Measurements from ENCODE around the gene PTPN22. TPM values are rescaled to one million over a fixed set of nuclear protein-coding genes. Genes with fewer than 3 reads are reported as not detected.
A peak's percentile ranks its signal among the peaks of the same experiment; 100 is the strongest.

Gene PTPN22
- total and polyA plus RNA-seq, 4 donors: 0.22 to 3.1 (median 0.31) TPM

DNA sequence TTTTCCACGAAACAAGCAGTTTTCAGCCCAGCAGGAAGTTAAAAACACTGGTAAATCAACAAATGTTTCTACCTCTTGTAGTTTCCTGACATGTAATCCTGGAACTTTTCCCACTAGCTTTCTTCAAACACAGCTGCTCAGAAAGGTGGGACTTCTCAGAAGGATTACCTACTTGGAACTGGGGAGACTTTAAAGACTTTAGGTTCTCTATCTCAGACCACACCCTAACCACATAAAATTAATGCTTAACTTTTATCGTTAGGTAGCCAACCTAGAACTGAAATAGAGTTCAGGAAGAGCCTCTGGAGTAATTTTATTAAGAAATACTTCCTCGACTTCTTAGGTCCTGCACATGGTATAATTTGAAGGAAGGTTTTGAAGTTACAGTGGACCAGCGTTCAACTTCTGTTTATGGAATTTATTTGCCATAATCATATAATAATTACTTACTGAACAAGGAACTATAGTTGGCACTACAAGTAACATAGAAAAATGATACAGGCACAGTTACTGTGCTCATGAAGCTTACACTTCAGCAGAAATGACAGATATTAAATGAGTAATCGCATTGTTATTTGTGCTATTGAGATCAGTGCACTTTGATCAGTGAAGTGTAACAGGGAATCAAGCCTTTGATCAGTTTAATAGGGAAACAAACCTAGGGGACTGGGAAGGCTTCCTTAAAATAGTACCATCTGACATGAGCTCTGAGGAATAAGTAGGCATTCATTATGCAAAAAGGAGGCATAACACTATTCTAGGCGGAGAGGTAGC, 16.1 kb upstream of the PTPN22 start, which contains the start of gene BCL2L15:
Gene BCL2L15 (minus strand): TSS at position 180 of the 774 bp plus-strand sequence. CDS start 206 bp downstream, outside the sequence.
- no peak for DNase-seq (ENCODE audit: low read depth in 4 of 6, low spot score in 6 of 6)
- Histone ChIP-seq H3K9me3 (ENCODE audit: control insufficient read depth, insufficient read depth, low read length) (no peaks in the 10 kb centered on the region), H3K27ac (ENCODE audit: low read depth, low read length) (no peak within 1 kb of the TSS), H3K4me1 (ENCODE audit: control insufficient read depth, insufficient read depth, low read length) (no peaks in the 10 kb centered on the region), H3K4me3 (ENCODE audit: low read depth, low read length) (no peak within 1 kb of the TSS), H3K27me3 (ENCODE audit: control insufficient read depth, insufficient read depth, low read length) (no peaks in the 10 kb centered on the region), H3K36me3 (ENCODE audit: control insufficient read depth, insufficient read depth, low read length) (no peaks in the 10 kb centered on the region)
- WGBS (ENCODE audit: insufficient coverage): 100% methylated on average over 1 of the region's 6 CpGs

DNA sequence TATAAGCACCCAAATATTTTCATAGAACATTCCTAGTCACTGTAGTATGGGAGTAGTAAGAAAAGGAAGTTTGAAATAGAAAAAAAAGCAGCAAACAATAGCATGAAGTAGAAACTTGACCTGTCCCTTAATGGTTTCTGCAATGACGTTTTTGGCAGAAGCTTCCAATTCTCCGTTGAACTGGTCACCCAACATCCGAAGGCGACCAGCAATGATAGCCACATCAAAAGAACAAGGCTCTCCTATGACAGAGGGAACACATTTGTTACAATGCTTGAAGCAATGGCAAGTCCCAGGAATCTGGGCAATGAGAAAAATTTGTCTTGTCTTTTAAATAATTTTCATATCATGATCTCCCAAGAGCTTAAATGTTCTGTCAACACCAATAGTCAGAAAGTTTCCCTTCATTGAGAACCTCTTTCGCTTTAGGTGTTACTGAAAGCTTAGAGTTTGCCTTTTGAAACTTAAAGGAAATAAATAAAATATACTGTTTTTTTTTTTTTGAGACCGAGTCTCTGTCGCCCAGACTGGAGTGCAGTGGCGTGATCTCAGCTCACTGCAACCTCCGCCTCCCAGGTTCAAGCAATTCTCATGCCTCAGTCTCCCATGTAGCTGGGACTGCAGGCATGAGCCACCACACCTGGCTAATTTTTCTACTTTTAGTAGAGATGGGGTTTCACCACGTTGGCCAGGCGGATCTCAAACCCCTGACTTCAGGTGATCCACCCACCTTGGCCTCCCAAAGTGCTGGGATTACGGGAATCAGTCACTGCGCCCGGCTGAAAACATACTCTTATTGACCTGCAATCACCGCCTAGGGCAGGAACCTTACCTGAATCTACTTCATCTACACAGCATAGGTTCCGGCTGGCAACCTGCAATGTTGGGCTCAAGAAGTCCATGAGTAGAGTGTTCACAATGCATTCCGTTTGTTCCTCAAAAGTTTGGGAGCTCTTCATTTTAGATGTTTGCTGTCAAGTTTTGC, 15.2 kb upstream of the PTPN22 start:
- DNase-seq (ENCODE audit: low read depth in 4 of 6, low spot score in 6 of 6): no peak
- WGBS (ENCODE audit: insufficient coverage): 93% methylated on average over 6 of the region's 17 CpGs
- Histone ChIP-seq H3K4me3 (ENCODE audit: low read depth, low read length) (no peak overlapping the region), H3K9me3 (ENCODE audit: control insufficient read depth, insufficient read depth, low read length) (no peaks in the 10 kb centered on the region), H3K27ac (ENCODE audit: low read depth, low read length) (no peak overlapping the region), H3K4me1 (ENCODE audit: control insufficient read depth, insufficient read depth, low read length) (no peaks in the 10 kb centered on the region), H3K27me3 (ENCODE audit: control insufficient read depth, insufficient read depth, low read length) (no peaks in the 10 kb centered on the region), H3K36me3 (ENCODE audit: control insufficient read depth, insufficient read depth, low read length) (no peaks in the 10 kb centered on the region)

DNA sequence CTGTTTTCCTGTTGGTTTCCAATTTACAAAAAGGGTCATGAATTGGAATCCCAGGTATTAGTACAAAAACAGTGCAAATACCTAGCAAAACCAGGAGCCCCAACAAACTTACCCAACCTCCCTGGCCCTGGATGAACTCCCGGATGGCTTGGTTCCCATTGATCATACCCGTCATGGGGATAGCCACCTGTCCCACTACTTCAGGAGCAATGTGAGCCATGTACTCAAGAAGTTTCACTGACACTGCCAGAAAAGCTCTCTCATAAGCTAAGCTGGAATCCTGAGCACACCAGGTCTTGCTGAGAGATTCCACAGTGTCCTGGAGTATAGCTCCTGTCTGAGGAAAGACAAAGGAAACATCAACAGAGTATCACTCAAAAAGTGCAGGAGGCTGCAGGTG, 10.1 kb upstream of the PTPN22 start:
- WGBS (ENCODE audit: insufficient coverage): 60% methylated on average over 1 of the region's 2 CpGs
- DNase-seq (ENCODE audit: low read depth in 4 of 6, low spot score in 6 of 6): no peak
- H3K9me3 ChIP-seq (ENCODE audit: control insufficient read depth, insufficient read depth, low read length): no peaks in the 10 kb centered on the region

DNA sequence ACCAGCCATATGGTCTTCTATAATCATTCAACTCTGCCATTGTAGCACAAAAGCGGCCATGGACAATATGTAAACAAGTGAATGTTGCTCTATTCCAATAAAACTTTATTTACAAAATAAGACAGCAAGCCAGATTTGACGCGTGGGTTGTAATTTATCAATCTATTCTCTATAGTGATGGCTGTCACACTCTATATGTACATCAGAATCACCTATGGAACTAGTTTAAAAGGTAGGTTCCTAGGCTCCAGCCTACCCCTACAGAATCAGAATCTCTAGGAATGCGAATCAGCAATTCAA, 8.2 kb upstream of the PTPN22 start:
- Histone ChIP-seq H3K4me3 (ENCODE audit: low read depth, low read length) (no peak overlapping the region), H3K9me3 (ENCODE audit: control insufficient read depth, insufficient read depth, low read length) (no peaks in the 10 kb centered on the region), H3K27me3 (ENCODE audit: control insufficient read depth, insufficient read depth, low read length) (no peaks in the 10 kb centered on the region), H3K27ac (ENCODE audit: low read depth, low read length) (no peak overlapping the region), H3K36me3 (ENCODE audit: control insufficient read depth, insufficient read depth, low read length) (no peaks in the 10 kb centered on the region), H3K4me1 (ENCODE audit: control insufficient read depth, insufficient read depth, low read length) (no peaks in the 10 kb centered on the region)
- DNase-seq (ENCODE audit: low read depth in 4 of 6, low spot score in 6 of 6): no peak
- WGBS (ENCODE audit: insufficient coverage): 80% methylated on average over 1 of the region's 4 CpGs

More for the DNA sequence above, 10.1 kb upstream of the PTPN22 start:
- Histone ChIP-seq H3K27ac (ENCODE audit: low read depth, low read length) (no peak overlapping the region), H3K36me3 (ENCODE audit: control insufficient read depth, insufficient read depth, low read length) (no peaks in the 10 kb centered on the region), H3K4me3 (ENCODE audit: low read depth, low read length) (no peak overlapping the region), H3K4me1 (ENCODE audit: control insufficient read depth, insufficient read depth, low read length) (no peaks in the 10 kb centered on the region), H3K27me3 (ENCODE audit: control insufficient read depth, insufficient read depth, low read length) (no peaks in the 10 kb centered on the region)

DNA sequence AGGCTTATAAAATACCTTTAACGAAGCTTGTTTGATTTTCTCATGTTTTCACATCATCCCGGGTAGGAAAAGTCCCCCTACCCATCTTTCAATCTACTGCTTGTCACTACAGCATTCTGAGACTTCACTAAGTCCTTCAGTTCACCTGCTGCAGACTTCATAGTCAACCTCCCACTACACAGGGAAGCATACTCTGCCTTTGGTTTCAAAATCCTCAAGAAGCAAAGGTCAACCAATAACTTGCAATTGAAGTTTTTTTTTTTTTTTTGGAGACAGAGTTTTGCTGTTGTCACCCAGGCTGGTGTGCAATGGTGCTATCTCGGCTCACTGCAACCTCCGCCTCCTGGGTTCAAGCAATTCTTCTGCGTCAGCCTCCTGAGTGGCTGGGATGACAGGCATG, 4.7 kb upstream of the PTPN22 start:
- H3K27ac ChIP-seq (ENCODE audit: low read depth, low read length): no peak overlapping the region
- WGBS (ENCODE audit: insufficient coverage): 92% methylated on average over 5 of the region's 5 CpGs

DNA sequence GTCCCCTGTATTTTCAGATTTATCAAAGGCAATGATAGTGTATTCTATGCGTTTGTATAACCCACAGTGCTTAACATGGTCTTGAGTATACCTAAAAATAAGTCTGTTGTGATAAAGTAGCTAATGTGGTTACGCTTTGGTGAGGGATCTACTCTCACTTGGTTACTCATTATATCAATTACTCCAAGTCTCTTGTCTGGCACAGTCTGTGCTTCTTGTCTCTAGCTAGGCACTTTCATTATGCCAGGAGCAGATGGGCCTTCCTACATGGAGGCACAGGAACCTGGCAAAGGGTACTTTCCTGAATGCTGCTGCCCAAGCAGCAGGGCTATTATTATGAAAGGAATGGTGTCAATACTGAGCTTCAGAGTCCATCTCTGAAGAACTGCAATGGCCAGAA, 4.2 kb upstream of the PTPN22 start:
- H3K36me3 ChIP-seq (ENCODE audit: control insufficient read depth, insufficient read depth, low read length): no peaks in the 10 kb centered on the region
- WGBS (ENCODE audit: insufficient coverage): no CpG with 5 or more reads among the region's 2 CpGs
- DNase-seq (ENCODE audit: low read depth in 4 of 6, low spot score in 6 of 6): peak in 1 of 6 donors; percentile 17
- no peak overlapping the region for H3K27ac ChIP-seq (ENCODE audit: low read depth, low read length)
- H3K4me3 ChIP-seq (ENCODE audit: low read depth, low read length): no peak overlapping the region
- H3K4me1 ChIP-seq (ENCODE audit: control insufficient read depth, insufficient read depth, low read length): no peaks in the 10 kb centered on the region
- no peaks in the 10 kb centered on the region for H3K27me3 ChIP-seq (ENCODE audit: control insufficient read depth, insufficient read depth, low read length)
- H3K9me3 ChIP-seq (ENCODE audit: control insufficient read depth, insufficient read depth, low read length): no peaks in the 10 kb centered on the region

More for the DNA sequence above, 4.7 kb upstream of the PTPN22 start:
- no peaks in the 10 kb centered on the region for H3K36me3 ChIP-seq (ENCODE audit: control insufficient read depth, insufficient read depth, low read length)
- H3K9me3 ChIP-seq (ENCODE audit: control insufficient read depth, insufficient read depth, low read length): no peaks in the 10 kb centered on the region
- H3K27me3 ChIP-seq (ENCODE audit: control insufficient read depth, insufficient read depth, low read length): no peaks in the 10 kb centered on the region
- no peaks in the 10 kb centered on the region for H3K4me1 ChIP-seq (ENCODE audit: control insufficient read depth, insufficient read depth, low read length)
- no peak for DNase-seq (ENCODE audit: low read depth in 4 of 6, low spot score in 6 of 6)
- no peak overlapping the region for H3K4me3 ChIP-seq (ENCODE audit: low read depth, low read length)

DNA sequence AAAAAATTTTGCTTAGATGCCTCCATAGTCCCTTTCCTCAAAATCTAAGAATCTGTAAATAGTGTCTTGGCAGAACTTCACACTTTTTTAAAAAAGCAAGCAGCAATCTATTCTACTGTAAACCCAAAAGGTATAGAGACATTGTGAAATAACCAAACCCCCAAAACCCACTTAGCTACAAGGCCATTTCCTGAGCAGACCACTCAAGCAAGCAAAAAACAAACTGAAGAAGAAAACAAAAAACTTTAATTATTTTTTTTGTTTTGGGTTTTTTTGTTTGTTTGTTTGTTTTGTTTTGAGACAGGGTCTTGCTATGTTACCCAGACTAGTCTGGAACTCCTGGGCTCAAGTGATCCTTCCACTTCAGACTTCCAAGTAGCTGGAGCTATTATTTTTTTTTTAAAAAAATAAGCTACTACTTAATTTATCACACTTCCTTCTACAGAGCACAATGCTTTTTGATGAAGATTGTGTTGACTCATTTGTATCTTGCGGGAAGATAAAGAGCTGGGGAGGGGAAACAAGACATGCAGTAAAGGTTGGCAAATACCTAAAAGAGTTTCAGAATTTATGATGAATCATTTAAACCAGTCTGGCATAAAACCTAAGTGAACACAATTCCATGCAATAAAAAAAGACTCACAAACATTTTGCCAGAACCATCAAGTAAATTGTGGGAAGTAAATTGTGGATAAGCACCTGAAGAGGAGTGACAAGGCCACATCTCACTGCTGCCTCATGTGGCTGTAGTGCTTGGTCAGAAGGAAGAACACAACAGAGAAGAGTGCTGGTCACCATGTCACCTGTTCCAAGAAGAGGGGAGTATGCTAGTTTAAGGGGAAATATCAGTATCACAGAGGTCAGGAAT, 2.7 kb upstream of the PTPN22 start:
- no peaks in the 10 kb centered on the region for H3K9me3 ChIP-seq (ENCODE audit: control insufficient read depth, insufficient read depth, low read length)
- no peaks in the 10 kb centered on the region for H3K4me1 ChIP-seq (ENCODE audit: control insufficient read depth, insufficient read depth, low read length)
- no peak for DNase-seq (ENCODE audit: low read depth in 4 of 6, low spot score in 6 of 6)
- no peak overlapping the region for H3K4me3 ChIP-seq (ENCODE audit: low read depth, low read length)
- no peaks in the 10 kb centered on the region for H3K27me3 ChIP-seq (ENCODE audit: control insufficient read depth, insufficient read depth, low read length)
- no peak overlapping the region for H3K27ac ChIP-seq (ENCODE audit: low read depth, low read length)
- WGBS (ENCODE audit: insufficient coverage): no CpG with 5 or more reads among the region's 1 CpG
- H3K36me3 ChIP-seq (ENCODE audit: control insufficient read depth, insufficient read depth, low read length): no peaks in the 10 kb centered on the region

DNA sequence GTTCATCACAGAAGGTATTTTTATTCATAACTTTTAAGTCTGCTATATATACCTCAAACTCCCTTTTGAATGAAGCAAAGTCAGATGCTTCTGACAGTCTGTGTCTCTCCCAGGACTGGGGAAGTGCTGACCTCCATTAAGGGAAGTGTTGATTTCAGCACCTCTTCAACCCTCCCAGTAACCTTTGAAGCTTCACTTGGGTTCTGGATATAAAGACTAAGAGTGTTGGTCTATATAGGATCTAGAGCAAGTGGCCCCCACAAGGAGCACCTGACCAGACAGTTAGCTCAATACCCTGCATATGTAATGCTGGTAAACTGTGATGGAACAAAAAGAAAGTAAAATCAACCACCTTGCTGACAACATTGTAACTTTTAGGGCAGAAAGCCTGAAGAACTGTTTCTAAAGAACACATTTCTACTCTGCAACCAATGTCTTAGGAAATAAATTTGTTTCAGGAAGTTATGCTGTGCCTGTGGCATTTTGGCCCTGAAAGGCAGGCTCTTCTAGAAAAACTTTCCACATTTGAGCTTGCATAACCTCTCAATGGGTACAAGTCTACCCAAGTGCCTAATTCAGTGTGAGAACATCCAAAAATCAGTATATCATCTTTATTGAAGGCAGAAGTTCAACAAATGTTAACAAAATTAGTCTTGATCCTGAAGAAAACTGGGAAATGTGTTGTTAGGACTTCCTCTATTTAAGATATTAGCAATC, 865 bp upstream of the PTPN22 start:
- no peaks in the 10 kb centered on the region for H3K27me3 ChIP-seq (ENCODE audit: control insufficient read depth, insufficient read depth, low read length)
- no peak overlapping the region for H3K4me3 ChIP-seq (ENCODE audit: low read depth, low read length)
- no peaks in the 10 kb centered on the region for H3K4me1 ChIP-seq (ENCODE audit: control insufficient read depth, insufficient read depth, low read length)
- H3K9me3 ChIP-seq (ENCODE audit: control insufficient read depth, insufficient read depth, low read length): no peaks in the 10 kb centered on the region
- H3K27ac ChIP-seq (ENCODE audit: low read depth, low read length): no peak overlapping the region
- no peaks in the 10 kb centered on the region for H3K36me3 ChIP-seq (ENCODE audit: control insufficient read depth, insufficient read depth, low read length)
- DNase-seq (ENCODE audit: low read depth in 4 of 6, low spot score in 6 of 6): no peak

DNA sequence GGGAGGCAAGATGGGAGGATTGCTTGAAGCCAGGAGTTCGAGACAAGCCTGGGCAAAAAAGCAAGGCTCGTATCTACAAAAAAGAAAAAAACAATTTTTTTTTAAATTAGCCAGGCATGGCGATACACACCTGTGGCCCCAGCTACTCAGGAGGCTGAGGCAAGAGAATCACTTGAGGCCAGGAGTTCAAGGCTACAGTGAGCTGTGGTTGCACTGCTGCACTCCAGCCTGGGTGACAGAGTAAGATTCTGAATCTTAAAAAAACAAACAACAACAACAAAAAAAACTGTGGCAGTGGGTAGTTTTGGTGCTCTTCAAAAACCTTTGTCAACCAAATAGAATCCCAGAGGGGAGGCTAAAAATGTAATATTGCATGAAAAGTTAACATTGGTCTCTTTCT, 734 bp downstream of the PTPN22 start:
- no peak overlapping the region for H3K4me3 ChIP-seq (ENCODE audit: low read depth, low read length)
- DNase-seq (ENCODE audit: low read depth in 4 of 6, low spot score in 6 of 6): no peak
- 90% methylated on average over 1 of the region's 3 CpGs for WGBS (ENCODE audit: insufficient coverage)
- no peaks in the 10 kb centered on the region for H3K9me3 ChIP-seq (ENCODE audit: control insufficient read depth, insufficient read depth, low read length)
- H3K36me3 ChIP-seq (ENCODE audit: control insufficient read depth, insufficient read depth, low read length): no peaks in the 10 kb centered on the region
- H3K4me1 ChIP-seq (ENCODE audit: control insufficient read depth, insufficient read depth, low read length): no peaks in the 10 kb centered on the region
- H3K27ac ChIP-seq (ENCODE audit: low read depth, low read length): no peak overlapping the region
- H3K27me3 ChIP-seq (ENCODE audit: control insufficient read depth, insufficient read depth, low read length): no peaks in the 10 kb centered on the region
